HG03139 (cell line): ENCODE measurements around the gene SMG5.

Experiments
- ATAC-seq: cut with Tn5 transposase; IDR thresholded peaks from one replicate; pipeline ENCODE4 v1.9.1; 2021; ENCODE audit not compliant: unreplicated experiment

The SMG5 gene

GRCh38 chr1:156213644-156213966 lies 69.0 kb downstream of the SMG5 start:
- no peak for ATAC-seq

GRCh38 chr1:156212833-156213643 lies 69.6 kb downstream of the SMG5 start, which contains the start of gene PMF1:
Gene PMF1, plus strand, starts transcription at chr1:156213007. Its CDS starts 9 bp downstream, at chr1:156213016.
- peak; percentile 83 for ATAC-seq

GRCh38 chr1:156212130-156212529 lies 70.5 kb downstream of the SMG5 start:
- no peak for ATAC-seq

- no peak for ATAC-seq
Observed at GRCh38 chr1:156211243-156211642, 71.4 kb downstream of the SMG5 start.

GRCh38 chr1:156204686-156205085 lies 77.9 kb downstream of the SMG5 start:
- ATAC-seq, result no peak

- ATAC-seq, result no peak
Observed at GRCh38 chr1:156203331-156203730, 79.3 kb downstream of the SMG5 start.

GRCh38 chr1:156200044-156200443 lies 82.6 kb downstream of the SMG5 start:
- no peak for ATAC-seq
